ENCODE data around the gene SLU7. TPM values are rescaled to one million over a fixed set of nuclear protein-coding genes. Genes with fewer than 3 reads are reported as not detected.

Gene SLU7
- total RNA-seq (2014; rRNA removed; shearing (Covaris generic); ENCODE audit: low replicate concordance): 42.3 and 88.8 TPM in 2 replicates

GRCh38 chr5:160418561-160419457, at the start of gene SLU7:
Gene SLU7 (minus strand): TSS chr5:160419081. CDS start chr5:160415294, 3,787 bp downstream.
- peak within 1 kb of the TSS; percentile 76 for H3K4me3 ChIP-seq
- H3K9me3 ChIP-seq: no peaks in the 10 kb centered on the region
- peaks cover 30% of the 10 kb centered on the region for H3K36me3 ChIP-seq
- no peaks in the 10 kb centered on the region for H3K27me3 ChIP-seq
- DNase-seq: peak; percentile 98

GRCh38 chr5:160468363-160468975, 49.6 kb upstream of the SLU7 start:
- Histone ChIP-seq H3K27me3 (no peaks in the 10 kb centered on the region), H3K36me3 (no peaks in the 10 kb centered on the region), H3K9me3 (no peaks in the 10 kb centered on the region), H3K4me3 (no peak overlapping the region)
- no peak for DNase-seq

- no peaks in the 10 kb centered on the region for H3K36me3 ChIP-seq
- H3K4me3 ChIP-seq: no peak overlapping the region
- no peaks in the 10 kb centered on the region for H3K27me3 ChIP-seq
- H3K9me3 ChIP-seq: no peaks in the 10 kb centered on the region
- peak; percentile 83 for DNase-seq
These were observed 48.9 kb upstream of the SLU7 start for GRCh38 chr5:160467555-160468362.

- Histone ChIP-seq H3K27me3 (no peaks in the 10 kb centered on the region), H3K36me3 (no peaks in the 10 kb centered on the region), H3K4me3 (no peak overlapping the region), H3K9me3 (no peaks in the 10 kb centered on the region)
- no peak for DNase-seq
These were observed 48.1 kb upstream of the SLU7 start for GRCh38 chr5:160466889-160467554.

DNA sequence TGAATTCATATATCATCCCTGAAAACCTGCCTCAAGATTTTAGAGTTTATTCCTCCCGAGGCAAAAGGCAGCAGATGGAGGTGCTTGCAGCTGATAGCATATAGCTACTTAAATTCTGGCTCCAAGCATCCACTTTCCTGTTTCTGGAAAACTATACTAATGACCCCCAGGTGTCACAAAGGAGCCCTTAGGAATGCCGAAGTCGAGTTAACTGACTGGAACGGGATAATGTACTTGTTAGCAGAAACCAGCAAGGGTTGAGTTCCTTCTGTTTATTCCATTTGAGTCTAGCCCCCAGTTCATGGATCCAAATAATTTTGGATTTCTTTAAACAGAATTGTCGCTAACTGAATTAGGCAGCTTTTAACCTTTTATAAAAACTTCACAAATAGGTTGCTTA, 47.2 kb upstream of the SLU7 start:
- Histone ChIP-seq H3K36me3 (no peaks in the 10 kb centered on the region), H3K9me3 (no peaks in the 10 kb centered on the region), H3K4me3 (no peak overlapping the region), H3K27me3 (no peaks in the 10 kb centered on the region)
- no peak for DNase-seq

DNA sequence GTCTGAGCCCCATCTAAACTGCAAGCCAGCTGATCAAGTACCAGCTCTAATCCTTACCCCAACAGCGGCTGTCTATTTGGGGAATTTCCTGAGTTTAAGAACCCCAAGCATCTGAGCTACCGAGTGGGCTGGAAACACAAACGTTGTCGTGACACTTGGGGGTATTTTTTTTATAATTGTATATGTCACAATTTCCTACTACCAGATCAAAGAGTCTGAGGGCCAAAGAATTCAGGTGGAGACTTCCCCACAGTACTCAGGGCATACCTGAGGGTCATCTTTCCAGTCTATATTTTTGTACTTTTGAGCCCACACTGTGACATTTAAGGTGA, 45.6 kb upstream of the SLU7 start:
- Histone ChIP-seq H3K4me3 (no peak overlapping the region), H3K36me3 (no peaks in the 10 kb centered on the region), H3K27me3 (no peaks in the 10 kb centered on the region), H3K9me3 (no peaks in the 10 kb centered on the region)
- DNase-seq: no peak

DNA sequence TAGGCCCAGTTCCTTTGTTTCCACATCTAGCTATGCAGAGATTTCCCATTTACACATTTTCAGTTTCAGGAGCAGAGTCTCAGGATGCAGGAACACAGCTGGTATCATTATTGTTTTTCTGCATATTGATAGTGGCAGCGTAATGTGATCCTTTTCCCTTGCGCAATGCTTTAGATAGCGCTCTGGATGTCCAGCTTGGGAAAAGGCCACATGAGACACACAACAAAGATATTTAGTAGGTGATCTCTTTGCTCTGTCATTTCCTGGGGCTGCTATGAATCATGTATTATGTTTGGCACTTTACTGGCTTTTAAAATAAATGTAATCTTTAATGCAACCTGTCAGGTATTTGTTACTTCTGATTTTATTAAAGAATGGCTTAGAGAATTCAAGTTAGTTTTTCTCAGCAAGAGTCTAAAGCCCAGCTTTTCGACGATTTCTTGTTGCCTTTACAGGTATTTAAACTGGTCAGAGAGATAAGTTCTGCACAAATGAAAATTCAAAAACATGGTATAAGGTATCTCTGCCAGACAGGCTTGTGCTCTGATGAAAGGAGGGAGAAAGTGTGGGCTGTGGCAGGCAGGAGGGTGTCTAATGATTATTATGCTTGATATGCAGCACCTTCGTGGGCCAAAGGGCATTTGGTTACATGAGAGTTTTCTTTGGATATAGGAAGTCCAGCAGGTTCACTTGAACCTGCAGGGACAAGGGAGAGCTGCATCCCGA, 45.0 kb upstream of the SLU7 start:
- Histone ChIP-seq H3K9me3 (no peaks in the 10 kb centered on the region), H3K27me3 (no peaks in the 10 kb centered on the region), H3K4me3 (no peak overlapping the region), H3K36me3 (no peaks in the 10 kb centered on the region)
- peak; percentile 38 for DNase-seq

- H3K27me3 ChIP-seq: no peaks in the 10 kb centered on the region
- DNase-seq: no peak
- H3K9me3 ChIP-seq: no peaks in the 10 kb centered on the region
- no peak overlapping the region for H3K4me3 ChIP-seq
- H3K36me3 ChIP-seq: no peaks in the 10 kb centered on the region
These were observed 44.3 kb upstream of the SLU7 start for GRCh38 chr5:160463227-160463626.

DNA sequence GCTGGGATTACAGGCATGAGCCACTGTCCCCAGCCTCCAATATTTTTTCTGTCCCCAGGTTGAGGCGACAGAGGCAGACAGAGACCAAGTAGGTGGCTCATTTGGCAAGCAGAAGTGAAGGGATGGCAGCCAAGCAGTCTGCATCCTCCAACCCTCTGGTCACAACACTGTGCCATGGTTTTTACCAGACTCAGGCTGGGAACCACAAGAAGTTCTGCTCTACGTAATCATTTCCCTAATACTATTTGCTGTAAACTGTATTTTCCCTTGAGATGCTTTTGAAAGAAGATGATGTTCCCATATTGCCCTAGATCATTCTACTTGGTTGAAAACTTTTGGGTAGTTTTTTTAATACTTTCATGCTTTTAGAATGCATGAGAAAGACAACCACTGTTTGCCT, 43.3 kb upstream of the SLU7 start:
- Histone ChIP-seq H3K4me3 (no peak overlapping the region), H3K36me3 (no peaks in the 10 kb centered on the region), H3K27me3 (no peaks in the 10 kb centered on the region), H3K9me3 (no peaks in the 10 kb centered on the region)
- no peak for DNase-seq

DNA sequence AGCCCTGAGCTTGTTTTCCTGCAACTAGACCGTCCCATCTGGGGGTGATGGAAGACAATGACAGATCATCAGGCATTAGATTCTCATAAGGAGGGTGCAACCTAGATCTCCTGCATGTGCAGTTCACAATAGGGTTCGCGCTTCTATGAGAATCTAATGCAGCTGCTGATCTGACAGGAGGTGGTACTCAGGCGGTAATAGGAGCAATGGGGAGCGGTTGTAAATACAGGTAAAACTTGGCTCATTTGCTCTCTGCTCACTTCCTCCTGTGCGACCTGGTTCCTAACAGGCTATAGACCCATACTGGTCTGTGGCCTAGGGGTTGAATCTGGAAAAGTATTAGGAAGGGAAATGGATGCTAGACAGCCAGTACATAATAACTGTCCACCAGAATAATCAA, 42.5 kb upstream of the SLU7 start:
- DNase-seq: no peak

GRCh38 chr5:160460377-160461049, 41.6 kb upstream of the SLU7 start:
- H3K36me3 ChIP-seq: no peaks in the 10 kb centered on the region
- no peak overlapping the region for H3K4me3 ChIP-seq
- DNase-seq: no peak
- no peaks in the 10 kb centered on the region for H3K9me3 ChIP-seq
- H3K27me3 ChIP-seq: no peaks in the 10 kb centered on the region

More for the DNA sequence above, 42.5 kb upstream of the SLU7 start:
- H3K36me3 ChIP-seq: no peaks in the 10 kb centered on the region
- H3K9me3 ChIP-seq: no peaks in the 10 kb centered on the region
- no peak overlapping the region for H3K4me3 ChIP-seq
- H3K27me3 ChIP-seq: no peaks in the 10 kb centered on the region

GRCh38 chr5:160458806-160459800, 40.2 kb upstream of the SLU7 start:
- H3K4me3 ChIP-seq: no peak overlapping the region
- no peak for DNase-seq
- no peaks in the 10 kb centered on the region for H3K27me3 ChIP-seq
- no peaks in the 10 kb centered on the region for H3K9me3 ChIP-seq
- no peaks in the 10 kb centered on the region for H3K36me3 ChIP-seq

GRCh38 chr5:160457252-160457651, 38.4 kb upstream of the SLU7 start:
- Histone ChIP-seq H3K4me3 (no peak overlapping the region), H3K27me3 (no peaks in the 10 kb centered on the region; the same call in 1 of the 2 replicates), H3K36me3 (no peaks in the 10 kb centered on the region), H3K9me3 (no peaks in the 10 kb centered on the region)
- no peak for DNase-seq

DNA sequence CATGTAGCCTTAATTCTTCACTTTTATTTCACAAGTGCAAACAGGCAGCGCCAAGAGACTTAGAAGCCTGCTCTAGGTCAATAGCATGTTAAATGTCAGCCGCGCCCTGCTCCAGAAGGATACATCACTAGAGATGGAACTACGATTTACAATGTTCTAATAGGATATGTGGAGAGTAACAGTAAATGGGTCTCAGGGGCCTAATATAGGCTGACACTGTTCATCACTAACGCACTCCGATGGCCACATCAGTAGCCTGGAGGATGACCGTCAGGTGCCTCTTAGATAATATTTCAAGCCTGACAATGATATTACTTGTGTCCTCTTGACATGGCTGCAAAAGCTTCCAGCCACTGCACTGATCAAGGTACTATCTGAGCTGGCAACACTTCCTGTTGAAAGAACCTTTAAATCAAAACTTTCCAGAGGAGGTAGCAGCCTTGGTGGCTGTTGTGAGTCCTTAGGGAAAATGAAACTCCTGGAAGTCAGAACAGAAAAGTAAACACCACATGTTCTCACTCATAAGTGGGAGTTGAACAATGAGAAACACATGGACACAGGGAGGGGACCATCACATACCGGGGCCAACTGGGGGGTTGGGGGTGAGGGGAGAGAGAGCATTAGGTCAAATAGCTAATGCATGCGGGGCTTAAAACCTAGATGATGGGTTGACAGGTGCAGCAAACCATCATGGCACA, 37.7 kb upstream of the SLU7 start:
- no peak for DNase-seq
- no peaks in the 10 kb centered on the region for H3K9me3 ChIP-seq

More for the DNA sequence above, 37.7 kb upstream of the SLU7 start:
- Histone ChIP-seq H3K36me3 (no peaks in the 10 kb centered on the region), H3K27me3 (no peaks in the 10 kb centered on the region; the same call in 1 of the 2 replicates), H3K4me3 (no peak overlapping the region)
